MM.1S (cell line): ENCODE data around the gene KRT6C.
A peak's percentile ranks its signal among the peaks of the same experiment; 100 is the strongest.
"Not testable (repeated sequence)": the region's sequence is repeated elsewhere in the genome, so short reads cannot be mapped to it uniquely, and the experiment has no call there.

Experiments
- DNase-seq: peaks from one replicate; pipeline ENCODE4 v3.0.0-alpha.2; 2015
- H2AFZ ChIP-seq: fragments of 300-600 bp; sonication (generic); 2 replicates; pipeline ENCODE4 v1.6.0; 2016; ENCODE audit warnings: antibody characterized with exemption, low read length
- H3F3A ChIP-seq: fragments of 300-600 bp; sonication (generic); 2 replicates; pipeline ENCODE4 v1.6.1; 2016; ENCODE audit warnings: mild to moderate bottlenecking, antibody characterized with exemption, low read length, moderate library complexity, mixed read lengths; ENCODE audit not compliant: insufficient read depth
- H3K27ac ChIP-seq: fragments of 300-600 bp; sonication (generic); 2 replicates; pipeline ENCODE4 v1.5.1; 2016; ENCODE audit warnings: mild to moderate bottlenecking, low read length
- H3K27me3 ChIP-seq: fragments of 300-600 bp; sonication (generic); replicated peaks from 2 replicates; pipeline ENCODE4 v1.6.0; 2016; ENCODE audit warnings: low read length; ENCODE audit not compliant: insufficient read depth
- H3K36me3 ChIP-seq: fragments of 300-600 bp; sonication (generic); replicated peaks from 2 replicates; pipeline ENCODE4 v1.6.1; 2016; ENCODE audit warnings: mild to moderate bottlenecking, low read length, mixed read lengths; ENCODE audit not compliant: insufficient read depth
- H3K4me1 ChIP-seq: fragments of 300-600 bp; sonication (generic); 2 replicates; pipeline ENCODE4 v1.6.1; 2016; ENCODE audit warnings: low read length, mixed read lengths
- H3K4me2 ChIP-seq: fragments of 300-600 bp; sonication (generic); 2 replicates; pipeline ENCODE4 v1.6.0; 2016; ENCODE audit warnings: low read depth, low read length
- H3K4me3 ChIP-seq: fragments of 300-600 bp; sonication (generic); 2 replicates; pipeline ENCODE4 v1.5.1; 2016; ENCODE audit warnings: low read length, mixed read lengths
- H3K79me2 ChIP-seq: fragments of 300-600 bp; sonication (generic); 2 replicates; pipeline ENCODE4 v1.6.1; 2016; ENCODE audit warnings: mixed run types, low read length, mixed read lengths
- H3K9ac ChIP-seq: fragments of 300-600 bp; sonication (generic); 2 replicates; pipeline ENCODE4 v1.6.1; 2016; ENCODE audit warnings: low read length, mixed read lengths
- H3K9me2 ChIP-seq: fragments of 300-600 bp; sonication (generic); replicated peaks from 2 replicates; pipeline ENCODE4 v1.6.1; 2016; ENCODE audit warnings: mild to moderate bottlenecking, low read length, mixed read lengths; ENCODE audit not compliant: insufficient read depth
- H3K9me3 ChIP-seq: fragments of 300-600 bp; sonication (generic); replicated peaks from 2 replicates; pipeline ENCODE4 v1.6.1; 2016; ENCODE audit warnings: mild to moderate bottlenecking, low read length, mixed read lengths; ENCODE audit not compliant: insufficient read depth
- H4K20me1 ChIP-seq: fragments of 300-600 bp; sonication (generic); 2 replicates; pipeline ENCODE4 v1.6.1; 2016; ENCODE audit warnings: mild to moderate bottlenecking, low read length, moderate library complexity, mixed read lengths; ENCODE audit not compliant: insufficient read depth
- EZH2 ChIP-seq: fragments of 300-600 bp; sonication (generic); optimal IDR thresholded peaks from 2 replicates; pipeline ENCODE3; 2017; ENCODE audit warnings: low read depth, mild to moderate bottlenecking, antibody characterized with exemption, low read length, mixed read lengths
- EZH2phosphoT487 ChIP-seq: fragments of 300-600 bp; sonication (generic); IDR thresholded peaks from 2 replicates; pipeline ENCODE4 v1.6.1; 2018; ENCODE audit warnings: antibody characterized with exemption, low read length
- TF ChIP-seq, protein P1 (sequence below): fragments of 300-600 bp; sonication (generic); IDR thresholded peaks from 2 replicates; pipeline ENCODE4 v1.5.1; 2016; ENCODE audit warnings: antibody characterized with exemption, low read length, mixed read lengths

KRT6C gene

DNA sequence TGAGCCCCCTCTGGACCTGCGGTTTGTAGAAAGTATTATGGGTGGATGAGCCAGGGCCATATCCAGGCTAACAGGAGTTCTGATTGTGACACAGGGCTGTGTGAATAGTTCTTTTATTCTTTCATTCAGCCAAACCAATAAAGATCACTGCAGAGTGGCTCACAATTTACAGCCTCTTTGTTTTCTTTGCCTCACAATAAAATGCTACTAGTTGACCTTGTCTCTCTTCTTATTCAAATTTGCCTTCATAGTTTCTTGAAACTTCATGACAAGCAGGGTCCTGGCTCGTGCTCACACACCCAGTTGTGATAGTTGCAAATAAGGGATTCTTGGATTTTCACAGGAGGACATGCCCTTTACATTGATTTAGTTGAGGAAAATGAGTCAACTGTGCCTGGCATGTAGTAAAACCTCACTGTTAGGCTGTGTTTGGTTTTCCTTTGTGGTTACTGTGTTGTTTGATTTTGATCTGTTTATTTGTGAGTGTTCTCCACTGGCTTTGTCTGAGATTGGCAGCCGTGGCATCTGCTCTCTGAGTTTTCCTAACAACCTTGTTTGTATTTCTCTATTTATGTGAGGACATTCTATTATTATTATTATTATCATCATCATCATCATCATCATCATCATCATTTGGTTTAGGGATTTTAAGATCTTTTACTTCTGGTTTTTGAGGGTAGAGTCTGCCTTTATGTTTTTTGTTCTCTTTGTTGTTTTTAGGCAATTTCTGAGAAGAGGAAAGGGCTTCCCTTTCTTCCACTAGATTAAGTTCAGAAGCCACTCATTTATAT, 19.0 kb downstream of the KRT6C start:
- TF ChIP-seq EZH2phosphoT487: no peak
- TF ChIP-seq, protein P1, sequence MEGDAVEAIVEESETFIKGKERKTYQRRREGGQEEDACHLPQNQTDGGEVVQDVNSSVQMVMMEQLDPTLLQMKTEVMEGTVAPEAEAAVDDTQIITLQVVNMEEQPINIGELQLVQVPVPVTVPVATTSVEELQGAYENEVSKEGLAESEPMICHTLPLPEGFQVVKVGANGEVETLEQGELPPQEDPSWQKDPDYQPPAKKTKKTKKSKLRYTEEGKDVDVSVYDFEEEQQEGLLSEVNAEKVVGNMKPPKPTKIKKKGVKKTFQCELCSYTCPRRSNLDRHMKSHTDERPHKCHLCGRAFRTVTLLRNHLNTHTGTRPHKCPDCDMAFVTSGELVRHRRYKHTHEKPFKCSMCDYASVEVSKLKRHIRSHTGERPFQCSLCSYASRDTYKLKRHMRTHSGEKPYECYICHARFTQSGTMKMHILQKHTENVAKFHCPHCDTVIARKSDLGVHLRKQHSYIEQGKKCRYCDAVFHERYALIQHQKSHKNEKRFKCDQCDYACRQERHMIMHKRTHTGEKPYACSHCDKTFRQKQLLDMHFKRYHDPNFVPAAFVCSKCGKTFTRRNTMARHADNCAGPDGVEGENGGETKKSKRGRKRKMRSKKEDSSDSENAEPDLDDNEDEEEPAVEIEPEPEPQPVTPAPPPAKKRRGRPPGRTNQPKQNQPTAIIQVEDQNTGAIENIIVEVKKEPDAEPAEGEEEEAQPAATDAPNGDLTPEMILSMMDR: no peak
- no peak for TF ChIP-seq EZH2
- Histone ChIP-seq H3K4me2 (no peak overlapping the region), H3K4me1 (no peaks in the 10 kb centered on the region), H4K20me1 (no peaks in the 10 kb centered on the region), H3K9ac (no peak overlapping the region), H2AFZ (no peak overlapping the region), H3K27ac (no peak overlapping the region), H3K9me3 (no peaks in the 10 kb centered on the region), H3F3A (no peaks in the 10 kb centered on the region), H3K27me3 (no peaks in the 10 kb centered on the region; the same call in 1 of the 2 replicates), H3K36me3 (no peaks in the 10 kb centered on the region), H3K9me2 (no peaks in the 10 kb centered on the region), H3K4me3 (no peak overlapping the region), H3K79me2 (no peaks in the 10 kb centered on the region)
- DNase-seq: no peak

DNA sequence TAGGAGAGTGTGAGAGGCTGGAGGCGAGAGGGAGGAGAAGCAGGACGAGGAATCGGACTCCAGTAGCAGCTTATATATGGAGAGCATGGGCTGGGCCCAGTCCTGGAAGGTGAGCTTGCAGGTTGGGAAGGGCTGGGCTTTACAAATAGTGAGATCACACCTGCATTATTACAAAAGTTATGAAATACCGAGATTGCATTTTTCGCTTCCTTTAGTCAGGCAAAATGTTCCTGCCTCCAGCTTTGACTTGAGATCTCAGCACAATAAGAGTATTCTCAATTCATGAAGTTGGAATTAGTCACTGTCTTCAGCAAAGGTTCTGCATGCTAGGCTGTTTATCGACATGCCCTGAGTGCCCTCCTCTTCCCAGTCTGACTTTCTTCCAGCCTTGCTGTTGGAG, 21.5 kb downstream of the KRT6C start, which contains the start of gene KRT6B:
Gene KRT6B, minus strand, starts transcription at position 46 of the 400 bp plus-strand sequence. CDS start 68 bp downstream, outside the sequence.
- H3K27ac ChIP-seq: no peak within 1 kb of the TSS
- no peaks in the 10 kb centered on the region for H4K20me1 ChIP-seq
- DNase-seq: no peak
- H3K4me2 ChIP-seq: no peak within 1 kb of the TSS
- H3K9me2 ChIP-seq: no peaks in the 10 kb centered on the region
- H3K4me1 ChIP-seq: no peaks in the 10 kb centered on the region
- H3F3A ChIP-seq: no peaks in the 10 kb centered on the region
- H3K27me3 ChIP-seq: no peaks in the 10 kb centered on the region; the same call in 1 of the 2 replicates
- no peak within 1 kb of the TSS for H3K9ac ChIP-seq
- no peaks in the 10 kb centered on the region for H3K79me2 ChIP-seq
- no peak within 1 kb of the TSS for H2AFZ ChIP-seq
- no peaks in the 10 kb centered on the region for H3K36me3 ChIP-seq
- H3K9me3 ChIP-seq: no peaks in the 10 kb centered on the region
- H3K4me3 ChIP-seq: no peak within 1 kb of the TSS
- TF ChIP-seq EZH2phosphoT487 (no peak), EZH2 (no peak)
- TF ChIP-seq, protein P1: no peak

DNA sequence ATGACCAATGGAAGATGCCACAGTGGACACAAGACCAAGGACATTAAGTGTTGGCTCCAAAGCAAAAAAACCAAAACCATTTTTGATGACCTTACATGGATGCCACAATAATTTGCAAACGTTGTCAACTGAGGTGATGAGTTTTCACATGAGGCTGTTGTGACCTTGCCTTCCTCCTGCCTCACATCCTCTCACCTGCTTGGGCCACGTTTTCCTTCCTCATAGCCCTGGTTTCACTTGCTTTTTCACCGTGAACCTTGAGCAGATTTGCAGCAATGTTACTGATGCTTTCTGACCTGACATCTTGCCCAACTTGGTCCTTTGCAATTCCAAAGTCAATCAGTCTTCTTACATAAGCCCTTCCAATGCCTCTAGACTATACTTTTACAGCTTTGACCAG, 25.4 kb downstream of the KRT6C start:
- Histone ChIP-seq H3K9ac (no peak overlapping the region), H3K27ac (no peak overlapping the region), H3F3A (no peaks in the 10 kb centered on the region), H3K9me2 (no peaks in the 10 kb centered on the region), H3K36me3 (no peaks in the 10 kb centered on the region), H3K4me1 (no peaks in the 10 kb centered on the region), H3K79me2 (no peaks in the 10 kb centered on the region), H3K9me3 (no peaks in the 10 kb centered on the region), H2AFZ (no peak overlapping the region), H3K27me3 (no peaks in the 10 kb centered on the region; the same call in 1 of the 2 replicates), H3K4me2 (no peak overlapping the region), H3K4me3 (no peak overlapping the region), H4K20me1 (no peaks in the 10 kb centered on the region)
- peak; percentile 16 for DNase-seq
- no peak for TF ChIP-seq EZH2

DNA sequence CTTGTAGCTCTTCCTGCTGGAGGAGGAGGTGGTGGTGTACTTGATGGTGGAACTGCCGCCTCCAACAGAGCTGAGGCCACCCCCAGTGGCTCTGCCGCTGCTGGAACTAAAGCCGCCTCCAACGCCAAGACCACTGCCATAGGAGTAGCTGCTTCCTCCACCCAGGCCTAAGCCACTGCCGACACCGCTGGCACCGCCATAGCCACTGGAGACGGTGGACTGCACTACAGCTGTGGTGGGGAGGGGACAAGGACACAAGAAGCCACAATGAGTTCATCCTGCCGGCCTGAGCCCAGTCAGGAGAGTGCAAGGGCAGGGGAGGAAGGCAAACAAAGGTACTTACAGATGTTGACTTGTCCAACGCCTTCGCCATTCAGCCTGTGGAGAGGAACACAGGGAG, 26.4 kb downstream of the KRT6C start:
- H3K4me1 ChIP-seq, H3K4me2 ChIP-seq, H3K27ac ChIP-seq, H3K4me3 ChIP-seq, H3K9me2 ChIP-seq, H3K36me3 ChIP-seq, H3K9ac ChIP-seq, DNase-seq, H3F3A ChIP-seq, H4K20me1 ChIP-seq, H3K9me3 ChIP-seq, H3K27me3 ChIP-seq, H2AFZ ChIP-seq, H3K79me2 ChIP-seq: not testable (repeated sequence)
